Bronchial epithelial cell (primary cell): ENCODE results near the gene CSF3. TPM values are rescaled to one million over a fixed set of nuclear protein-coding genes. Genes with fewer than 3 reads are reported as not detected.

Source experiments
- DNase-seq: peaks from one replicate; pipeline ENCODE4 v3.0.0-alpha.2; 2010; ENCODE audit warnings: low read depth
- FAIRE-seq: peaks from 2 replicates; lab custom pipeline; 2011; peaks lifted over from hg19 to GRCh38; lab: Jason Lieb, UNC
- H3K27me3 ChIP-seq: 2 replicates; pipeline ENCODE4 v1.5.1; 2011; ENCODE audit warnings: low read length; ENCODE audit not compliant: control insufficient read depth, insufficient read depth
- H3K36me3 ChIP-seq: 2 replicates; pipeline ENCODE4 v1.5.1; 2011; ENCODE audit warnings: low read length; ENCODE audit not compliant: control insufficient read depth, insufficient read depth
- H3K4me3 ChIP-seq: 2 replicates; pipeline ENCODE4 v1.5.1; 2011; ENCODE audit warnings: mild to moderate bottlenecking, low read depth, low read length, control low read depth
- total RNA-seq: library from RNA; depleted of rRNA; stranded (reverse); fragments of >200 nt; gene quantifications from 2 replicates; pipeline ENCODE4 v1.2.1, GENCODE V29; 2014
- TF ChIP-seq, protein P1 (sequence below): IDR thresholded peaks from 2 replicates; pipeline ENCODE4 v1.5.1; 2011; ENCODE audit warnings: mild to moderate bottlenecking, moderate library complexity, low read length, control low read depth, inconsistent platforms; ENCODE audit not compliant: insufficient read depth, severe bottlenecking

CSF3 gene
- total RNA-seq, 1 donor from 2014 or later = under 0.01 TPM

DNA sequence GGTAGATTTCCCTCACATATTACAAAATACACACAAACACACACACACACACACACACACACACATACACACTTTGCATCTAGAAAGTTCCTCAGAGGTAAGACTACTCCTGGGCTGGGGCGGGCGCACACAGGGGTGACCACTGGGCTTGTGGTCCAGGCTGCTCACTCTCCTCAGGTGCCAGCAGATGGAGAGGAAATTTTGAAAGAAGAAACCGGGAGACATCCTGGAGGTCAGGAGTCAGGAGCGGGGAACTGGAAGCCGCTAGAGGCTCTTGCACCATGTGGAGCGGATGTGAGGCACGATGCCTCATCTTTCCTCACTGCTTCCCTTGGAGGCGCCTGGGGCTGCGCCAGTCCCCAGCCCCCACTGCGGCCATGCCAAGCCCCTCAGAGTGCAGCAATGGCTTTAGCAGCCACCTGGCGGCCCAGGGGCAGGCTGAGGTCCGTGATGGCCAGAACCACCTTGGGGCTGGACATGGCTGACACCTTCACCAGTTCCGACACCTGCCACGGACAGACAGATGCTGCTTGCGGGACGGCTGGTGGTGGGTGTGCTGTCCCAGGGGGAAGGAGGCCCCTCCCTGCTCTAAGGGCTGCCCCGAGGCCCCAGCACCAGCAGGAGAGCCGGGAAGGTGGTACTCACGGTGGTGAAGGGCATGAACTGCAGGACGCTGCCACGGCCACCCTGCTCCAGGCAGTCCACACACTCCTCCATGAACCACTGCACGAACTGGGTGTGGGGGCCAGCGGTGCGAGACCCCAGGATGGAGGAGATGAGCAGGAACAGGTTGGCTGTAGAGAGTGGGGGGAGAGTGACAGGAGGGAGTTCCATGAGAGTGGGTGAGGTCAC is 4.1 kb downstream of the CSF3 start:
- Histone ChIP-seq H3K4me3 (no peak overlapping the region), H3K36me3 (peaks cover 14% of the 10 kb centered on the region)
- DNase-seq = peak; percentile 42

DNA sequence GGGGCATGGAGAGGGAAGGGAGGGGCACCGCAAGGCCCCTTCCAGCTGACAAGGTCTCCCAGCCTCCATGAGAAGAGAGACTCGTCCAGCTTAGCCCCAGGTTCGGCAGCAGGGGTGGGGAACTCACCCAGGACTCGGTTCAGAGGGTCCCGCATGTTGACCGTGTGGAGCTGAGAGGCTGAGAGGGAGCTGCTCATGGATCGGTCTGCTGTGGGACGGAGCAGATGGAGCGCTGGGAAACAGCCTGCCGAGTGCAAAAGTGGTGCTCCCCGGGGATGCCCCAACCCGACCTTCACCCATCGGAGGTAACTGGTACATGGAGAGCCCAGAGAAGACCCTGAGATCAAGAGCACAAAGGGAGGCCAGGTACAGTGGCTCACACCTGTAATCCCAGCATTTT is 4.9 kb downstream of the CSF3 start:
- Histone ChIP-seq H3K36me3 (peaks cover 14% of the 10 kb centered on the region), H3K4me3 (no peak overlapping the region), H3K27me3 (no peaks in the 10 kb centered on the region)
- TF ChIP-seq, protein P1, sequence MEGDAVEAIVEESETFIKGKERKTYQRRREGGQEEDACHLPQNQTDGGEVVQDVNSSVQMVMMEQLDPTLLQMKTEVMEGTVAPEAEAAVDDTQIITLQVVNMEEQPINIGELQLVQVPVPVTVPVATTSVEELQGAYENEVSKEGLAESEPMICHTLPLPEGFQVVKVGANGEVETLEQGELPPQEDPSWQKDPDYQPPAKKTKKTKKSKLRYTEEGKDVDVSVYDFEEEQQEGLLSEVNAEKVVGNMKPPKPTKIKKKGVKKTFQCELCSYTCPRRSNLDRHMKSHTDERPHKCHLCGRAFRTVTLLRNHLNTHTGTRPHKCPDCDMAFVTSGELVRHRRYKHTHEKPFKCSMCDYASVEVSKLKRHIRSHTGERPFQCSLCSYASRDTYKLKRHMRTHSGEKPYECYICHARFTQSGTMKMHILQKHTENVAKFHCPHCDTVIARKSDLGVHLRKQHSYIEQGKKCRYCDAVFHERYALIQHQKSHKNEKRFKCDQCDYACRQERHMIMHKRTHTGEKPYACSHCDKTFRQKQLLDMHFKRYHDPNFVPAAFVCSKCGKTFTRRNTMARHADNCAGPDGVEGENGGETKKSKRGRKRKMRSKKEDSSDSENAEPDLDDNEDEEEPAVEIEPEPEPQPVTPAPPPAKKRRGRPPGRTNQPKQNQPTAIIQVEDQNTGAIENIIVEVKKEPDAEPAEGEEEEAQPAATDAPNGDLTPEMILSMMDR = no peak
- DNase-seq (no peak), FAIRE-seq (no peak)

More for the DNA sequence above, 4.1 kb downstream of the CSF3 start:
- TF ChIP-seq, protein P1 = no peak
- FAIRE-seq = no peak
- no peaks in the 10 kb centered on the region for H3K27me3 ChIP-seq

DNA sequence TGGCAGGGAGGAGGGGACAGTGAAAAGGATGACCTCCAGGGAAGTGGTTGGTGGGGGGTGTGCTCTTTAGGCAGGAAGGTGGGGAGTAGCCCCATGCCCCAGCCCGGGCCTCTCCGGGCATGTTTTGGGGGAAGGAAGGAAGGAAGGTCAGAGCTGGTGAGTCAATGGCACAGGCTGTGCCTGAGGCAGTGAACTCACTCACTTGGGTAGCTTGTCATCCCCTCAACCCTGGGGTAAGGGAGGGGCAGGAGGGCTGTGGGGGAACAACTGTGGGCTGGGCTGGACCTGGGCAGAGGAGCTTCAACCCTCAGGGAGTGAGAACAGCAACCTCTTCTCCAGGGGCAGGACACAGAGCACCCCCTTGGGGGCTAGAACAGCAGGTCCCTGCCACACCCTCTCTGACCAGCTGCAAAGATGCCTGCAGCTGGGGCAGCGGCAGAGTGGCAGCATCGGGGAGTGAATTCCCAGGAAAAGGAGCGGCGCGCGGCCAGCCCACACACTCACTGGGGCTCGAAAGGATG is 6.3 kb downstream of the CSF3 start:
- peaks cover 14% of the 10 kb centered on the region for H3K36me3 ChIP-seq
- FAIRE-seq = no peak
- DNase-seq = peak; percentile 94
- no peaks in the 10 kb centered on the region for H3K27me3 ChIP-seq
- TF ChIP-seq, protein P1 = no peak
- no peak overlapping the region for H3K4me3 ChIP-seq

DNA sequence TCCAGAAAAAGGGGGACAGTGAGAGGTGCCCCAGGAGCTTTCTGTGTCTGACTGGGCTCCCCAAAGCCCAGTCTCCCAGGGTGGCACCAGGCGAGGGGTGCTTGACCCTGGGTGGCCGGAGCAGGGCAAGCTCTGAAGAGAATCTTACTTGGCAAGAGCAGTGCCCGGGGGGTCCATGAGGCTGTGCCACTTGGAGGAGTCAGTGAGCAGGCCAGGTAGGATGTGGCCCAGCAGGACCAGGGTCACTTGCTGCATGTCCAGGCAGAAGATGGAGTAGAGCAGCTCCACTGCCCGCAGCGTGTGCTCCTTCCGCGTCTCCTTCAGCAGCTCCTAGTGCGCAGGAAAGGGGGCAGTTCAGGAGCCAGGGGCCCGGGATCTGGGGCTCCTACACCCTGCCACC is 7.3 kb downstream of the CSF3 start:
- TF ChIP-seq, protein P1 = no peak
- DNase-seq (no peak), FAIRE-seq (no peak)

DNA sequence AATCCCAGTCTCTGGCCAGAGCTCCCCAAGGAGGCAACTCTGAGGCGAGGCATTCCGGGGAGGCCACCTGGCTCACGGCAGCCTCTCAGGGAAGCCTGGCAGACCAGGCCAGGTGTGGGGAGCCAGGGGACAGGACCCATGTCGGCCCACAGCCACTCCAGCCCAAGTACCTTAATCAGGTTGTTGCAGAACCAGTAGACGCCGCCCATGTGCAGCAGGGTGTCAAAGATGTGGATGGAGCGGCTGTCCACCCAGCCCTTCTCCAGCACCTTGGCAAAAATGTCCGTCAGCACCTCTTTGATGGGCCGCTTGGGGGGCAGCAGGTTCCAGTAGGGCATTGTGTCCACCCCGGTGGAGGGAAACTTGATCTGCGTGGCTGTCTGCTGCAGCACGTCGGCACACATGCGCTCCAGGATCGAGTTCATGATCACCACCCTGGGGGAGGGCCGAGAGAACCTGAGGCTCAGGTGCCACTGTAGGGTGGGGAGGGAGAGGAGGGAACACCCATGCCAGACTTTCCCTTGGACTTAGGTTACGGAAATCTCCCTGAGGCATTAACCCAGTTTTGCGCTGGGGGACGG is 7.8 kb downstream of the CSF3 start:
- FAIRE-seq = no peak
- peak; percentile 34 for DNase-seq
- Histone ChIP-seq H3K27me3 (no peaks in the 10 kb centered on the region), H3K4me3 (no peak overlapping the region), H3K36me3 (peaks cover 14% of the 10 kb centered on the region)
- TF ChIP-seq, protein P1 = no peak

More for the DNA sequence above, 7.3 kb downstream of the CSF3 start:
- Histone ChIP-seq H3K36me3 (peaks cover 14% of the 10 kb centered on the region), H3K4me3 (no peak overlapping the region), H3K27me3 (no peaks in the 10 kb centered on the region)
